Fibroblast of mammary gland (primary cell): Measurements from ENCODE around the gene MS4A18.

Source experiments
- DNase-seq: peaks from one replicate; pipeline ENCODE4 v3.0.0-alpha.2; 2010; ENCODE audit warnings: low read depth
- H3K4me3 ChIP-seq: 2 replicates; pipeline ENCODE4 v1.5.1; 2011; ENCODE audit warnings: low read depth, mild to moderate bottlenecking, low read length, moderate library complexity; ENCODE audit not compliant: control insufficient read depth
- CTCF ChIP-seq: conservative IDR thresholded peaks from 2 replicates; pipeline ENCODE4 v1.5.1; 2011; ENCODE audit warnings: low read depth, low read length, inconsistent platforms; ENCODE audit not compliant: control insufficient read depth, insufficient read depth

Gene MS4A18

GRCh38 chr11:60775420-60775961 lies 51.0 kb downstream of the MS4A18 start:
- H3K4me3 ChIP-seq = no peak overlapping the region
- DNase-seq = peak; percentile 84
- peak; percentile 95 for TF ChIP-seq CTCF

DNA sequence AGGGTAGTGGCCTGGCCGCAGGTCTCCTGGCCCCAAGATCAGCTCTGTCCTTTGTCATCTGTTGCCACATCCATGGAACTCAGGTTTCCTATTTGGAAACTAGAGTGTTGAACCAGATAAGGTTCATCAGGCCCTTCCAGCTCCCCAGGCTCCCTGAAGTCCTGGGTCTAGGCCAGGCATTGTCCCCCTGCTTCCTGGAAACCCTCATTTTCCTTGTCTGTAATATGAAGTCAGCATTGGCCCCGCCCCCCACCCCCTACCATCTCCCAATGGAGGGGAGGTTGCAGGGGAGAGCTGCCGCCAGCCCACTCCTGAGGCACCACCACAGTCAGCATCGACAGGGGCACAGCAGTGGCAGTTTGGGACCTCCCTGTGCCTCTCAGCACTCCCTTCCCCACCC lies 51.6 kb downstream of the MS4A18 start:
- no peak for DNase-seq
- no peak overlapping the region for H3K4me3 ChIP-seq
- TF ChIP-seq CTCF = no peak

DNA sequence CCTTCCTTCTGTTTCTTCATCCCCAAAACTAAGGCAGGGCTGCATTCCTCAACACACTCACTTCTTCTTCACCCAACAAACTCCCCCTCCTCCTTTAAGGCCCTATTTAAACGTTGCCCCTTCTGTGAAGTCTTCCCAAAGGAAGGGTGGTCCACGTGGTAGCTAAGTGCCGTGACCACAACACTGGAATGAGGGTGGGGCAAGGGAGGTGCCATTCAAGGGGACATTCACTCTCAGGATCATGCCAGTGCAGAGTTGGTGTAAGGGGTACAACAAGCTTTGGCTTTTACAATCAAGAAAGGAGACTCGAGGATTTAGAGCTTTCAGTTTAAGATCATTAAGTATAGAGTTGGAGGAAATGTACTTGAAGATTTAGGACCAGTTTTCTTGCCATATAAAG lies 52.6 kb downstream of the MS4A18 start:
- DNase-seq = no peak
- H3K4me3 ChIP-seq = no peak overlapping the region
- TF ChIP-seq CTCF = no peak

- no peak for TF ChIP-seq CTCF
- no peak overlapping the region for H3K4me3 ChIP-seq
- peak; percentile 76 for DNase-seq
These were observed 53.1 kb downstream of the MS4A18 start for GRCh38 chr11:60777572-60777971.

- no peak for DNase-seq
These were observed 55.5 kb downstream of the MS4A18 start for GRCh38 chr11:60780065-60780464.

GRCh38 chr11:60780774-60781173 lies 56.3 kb downstream of the MS4A18 start:
- H3K4me3 ChIP-seq = no peak overlapping the region
- no peak for DNase-seq
- no peak for TF ChIP-seq CTCF

More at GRCh38 chr11:60780065-60780464, 55.5 kb downstream of the MS4A18 start:
- no peak for TF ChIP-seq CTCF
- H3K4me3 ChIP-seq = no peak overlapping the region
